Stomach smooth muscle (tissue), 2 donors: Measurements from ENCODE around the gene PIK3CG.
"Not testable (repeated sequence)": the region's sequence is repeated elsewhere in the genome, so short reads cannot be mapped to it uniquely, and the experiment has no call there.

ENCODE experiments used
- H3K27ac ChIP-seq: one replicate; pipeline ENCODE4 v1.7.0; 2013; ENCODE audit warnings: mild to moderate bottlenecking, low read length, inconsistent platforms
- H3K27me3 ChIP-seq, 2 donors: one replicate each; pipeline ENCODE4 v1.7.0; 2013; ENCODE audit warnings: low read length in 2 of 2; ENCODE audit not compliant: insufficient read depth in 2 of 2, control insufficient read depth in 1 of 2
- H3K36me3 ChIP-seq, 2 donors: one replicate each; pipeline ENCODE4 v1.7.0; 2013; ENCODE audit warnings: low read length in 2 of 2; ENCODE audit not compliant: control insufficient read depth in 2 of 2, insufficient read depth in 2 of 2
- H3K4me1 ChIP-seq: one replicate; pipeline ENCODE4 v1.7.0; 2013; ENCODE audit warnings: low read length; ENCODE audit not compliant: control insufficient read depth, insufficient read depth
- H3K4me3 ChIP-seq, 2 donors: one replicate each; pipeline ENCODE4 v1.7.0; 2013; ENCODE audit warnings: low read length in 2 of 2
- H3K9ac ChIP-seq, 2 donors: one replicate each; pipeline ENCODE4 v1.7.0; 2013; ENCODE audit warnings: low read length in 2 of 2, mild to moderate bottlenecking in 1 of 2
- H3K9me3 ChIP-seq, 2 donors: one replicate each; pipeline ENCODE4 v1.7.0; 2013; ENCODE audit warnings: low read length in 2 of 2; ENCODE audit not compliant: control insufficient read depth in 2 of 2
- donor health status: healthy.
- donor health status: Pancreatic carcinoma.

The PIK3CG gene

DNA sequence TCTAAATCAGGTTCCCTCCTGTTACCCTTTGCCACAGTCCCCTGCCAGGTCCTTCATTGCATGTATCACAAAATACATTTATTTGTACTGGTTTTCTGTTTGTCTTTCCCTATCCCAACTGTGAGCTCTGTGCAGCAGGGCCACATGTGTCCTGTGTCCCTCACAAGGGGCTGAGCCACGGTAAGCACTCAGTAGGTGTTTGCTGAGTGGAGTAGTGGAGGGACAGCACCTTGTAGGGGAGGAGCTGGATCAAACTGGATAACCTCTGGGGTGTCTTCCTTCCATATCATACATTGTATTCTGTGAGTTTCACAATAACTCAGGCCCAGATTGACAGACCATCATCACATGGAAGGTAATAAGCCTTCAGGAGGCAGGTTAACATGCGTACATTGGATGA, 25.9 kb downstream of the PIK3CG start:
- no peaks in the 10 kb centered on the region for H3K36me3 ChIP-seq
- H3K4me3 ChIP-seq: no peak overlapping the region
- H3K9ac ChIP-seq: no peak overlapping the region
- no peaks in the 10 kb centered on the region for H3K27me3 ChIP-seq
- no peaks in the 10 kb centered on the region for H3K9me3 ChIP-seq
- peaks cover 4% of the 10 kb centered on the region for H3K4me1 ChIP-seq
- no peak overlapping the region for H3K27ac ChIP-seq

DNA sequence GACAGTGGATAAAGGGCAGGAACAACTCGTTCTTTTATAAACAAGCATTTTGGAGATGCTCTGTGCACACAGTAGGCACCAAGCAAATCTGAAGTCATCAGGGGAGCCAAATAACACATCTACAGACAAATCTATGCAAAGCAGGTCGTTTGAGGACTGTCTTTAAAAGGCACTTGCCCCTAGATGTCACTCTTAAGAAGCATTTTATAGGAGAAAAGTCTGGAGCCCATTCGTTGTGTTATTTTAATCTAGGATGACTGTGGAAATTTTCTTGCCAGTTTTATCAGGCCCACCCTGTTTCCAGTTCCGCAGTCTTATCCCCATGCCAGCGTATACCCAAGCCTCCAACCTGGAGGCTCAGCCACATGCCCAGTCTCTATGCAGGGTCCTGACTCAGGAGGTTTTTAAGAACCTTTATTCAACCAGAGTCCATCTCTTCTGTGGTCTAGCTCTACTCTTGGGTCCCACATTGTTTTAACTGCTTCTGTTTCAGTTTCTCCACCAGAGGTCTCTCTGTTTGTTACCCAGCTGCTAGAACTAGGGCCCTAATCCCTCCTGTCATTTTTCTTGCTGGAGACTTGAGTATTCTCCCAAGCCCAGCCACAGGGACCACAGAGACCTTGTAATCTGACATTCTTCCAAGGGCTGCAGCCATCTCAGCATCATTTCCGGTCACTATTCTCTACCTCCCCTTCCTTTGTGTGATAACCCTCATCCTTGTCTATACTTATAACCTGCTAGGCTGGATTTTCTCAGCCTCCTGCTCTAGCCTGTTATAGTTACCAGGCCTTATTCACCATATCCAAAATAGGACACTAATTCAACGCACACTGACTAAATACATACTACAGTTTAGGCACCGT, 26.7 kb downstream of the PIK3CG start:
- H3K9me3 ChIP-seq: no peaks in the 10 kb centered on the region
- H3K4me3 ChIP-seq: no peak overlapping the region

DNA sequence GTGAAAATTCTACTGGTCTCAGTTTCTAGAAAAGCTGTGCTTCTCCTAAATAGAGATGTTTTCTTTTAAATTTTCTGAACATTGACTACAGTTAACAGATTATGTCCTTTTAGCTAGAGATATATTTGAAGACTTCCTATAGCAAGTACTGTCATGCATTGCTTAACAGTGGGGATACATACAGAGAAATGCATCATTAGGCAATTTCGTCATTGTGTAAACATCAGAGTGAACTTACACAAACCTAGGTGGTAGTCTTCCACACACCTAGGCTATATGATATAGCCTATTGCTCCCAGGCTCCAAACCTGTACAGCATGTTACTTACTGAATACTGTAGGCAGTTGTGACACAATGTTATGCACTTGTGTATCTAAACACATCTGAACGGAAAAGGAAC, 28.5 kb downstream of the PIK3CG start:
- Histone ChIP-seq H3K27me3 (no peaks in the 10 kb centered on the region), H3K9ac (no peak overlapping the region), H3K4me3 (no peak overlapping the region), H3K27ac (no peak overlapping the region), H3K4me1 (peaks cover 4% of the 10 kb centered on the region), H3K36me3 (no peaks in the 10 kb centered on the region), H3K9me3 (no peaks in the 10 kb centered on the region)

More for the DNA sequence above, 26.7 kb downstream of the PIK3CG start:
- no peak overlapping the region for H3K9ac ChIP-seq
- H3K27ac ChIP-seq: no peak overlapping the region
- H3K27me3 ChIP-seq: no peaks in the 10 kb centered on the region
- H3K4me1 ChIP-seq: peaks cover 4% of the 10 kb centered on the region
- H3K36me3 ChIP-seq: no peaks in the 10 kb centered on the region

DNA sequence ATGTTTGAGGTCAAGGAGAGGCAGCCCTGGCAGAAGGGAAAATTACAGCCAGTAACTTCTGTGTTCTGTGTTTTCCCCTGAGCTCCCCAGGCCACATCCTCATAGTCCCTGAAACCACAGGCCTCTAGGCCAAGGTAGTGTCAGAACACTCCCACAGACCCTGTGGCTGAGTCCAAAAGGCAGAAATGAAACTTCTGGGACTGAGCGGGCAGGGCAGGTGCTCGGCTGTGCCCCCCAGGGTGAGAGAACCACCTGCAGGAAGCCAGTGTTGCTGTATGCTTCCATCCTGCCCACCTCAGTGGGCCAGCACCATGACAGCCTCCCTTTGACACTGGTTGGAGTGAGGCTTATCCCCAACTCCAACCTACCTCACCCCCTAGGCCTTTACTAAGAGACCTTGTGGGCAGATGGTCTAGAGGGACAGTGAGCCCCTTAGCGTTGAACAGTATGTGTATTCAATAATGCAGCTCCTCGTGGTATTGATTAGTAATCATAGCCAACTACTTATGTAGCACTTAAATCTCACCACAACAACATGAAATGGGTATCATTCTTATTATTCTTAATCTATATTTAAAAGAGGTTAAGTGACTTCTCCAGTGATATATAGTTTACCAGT, 30.3 kb downstream of the PIK3CG start:
- Histone ChIP-seq H3K9me3 (no peaks in the 10 kb centered on the region), H3K27ac (no peak overlapping the region)

DNA sequence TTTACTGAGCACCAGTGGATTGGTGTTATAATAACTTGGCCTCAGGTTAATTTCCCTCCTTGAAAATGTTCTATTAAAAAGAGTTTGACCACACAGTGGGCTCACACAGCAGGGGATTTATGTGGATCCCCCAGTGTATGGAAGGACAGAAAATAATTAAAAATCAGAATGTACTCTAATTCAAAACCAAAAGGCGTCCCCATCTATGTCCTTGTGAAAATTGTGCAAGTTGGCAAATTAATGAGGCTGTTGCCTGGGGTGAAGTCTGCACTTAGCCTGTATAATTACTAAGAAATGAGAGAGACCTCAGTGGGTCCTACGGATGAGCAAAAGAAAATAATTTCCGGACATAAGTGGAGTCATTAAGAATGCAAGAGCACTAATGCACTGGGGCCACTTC, 31.1 kb downstream of the PIK3CG start:
- Histone ChIP-seq H3K9ac (no peak overlapping the region), H3K9me3 (no peaks in the 10 kb centered on the region), H3K4me1 (peaks cover 4% of the 10 kb centered on the region), H3K27me3 (no peaks in the 10 kb centered on the region), H3K27ac (no peak overlapping the region), H3K36me3 (no peaks in the 10 kb centered on the region), H3K4me3 (no peak overlapping the region)

More for the DNA sequence above, 30.3 kb downstream of the PIK3CG start:
- H3K36me3 ChIP-seq: no peaks in the 10 kb centered on the region
- no peak overlapping the region for H3K9ac ChIP-seq
- H3K4me1 ChIP-seq: peaks cover 4% of the 10 kb centered on the region
- no peaks in the 10 kb centered on the region for H3K27me3 ChIP-seq
- H3K4me3 ChIP-seq: no peak overlapping the region

DNA sequence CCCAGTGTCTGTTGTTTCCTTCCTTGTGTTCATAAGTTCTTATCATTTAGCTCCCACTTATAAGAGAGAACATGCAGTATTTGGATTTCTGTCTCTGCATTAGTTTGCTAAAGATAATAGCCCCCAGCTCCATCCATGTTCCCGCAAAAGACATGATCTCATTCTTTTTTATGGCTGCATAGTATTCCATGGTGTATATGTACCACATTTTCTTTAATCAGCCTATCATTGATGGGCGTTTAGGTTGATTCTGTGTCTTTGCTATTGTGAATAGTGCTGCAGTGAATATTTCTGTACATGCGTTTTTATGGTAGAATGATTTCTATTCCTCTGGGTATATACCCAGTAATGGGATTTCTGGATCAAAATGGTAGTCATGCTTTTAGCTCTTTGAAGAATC, 32.5 kb downstream of the PIK3CG start:
- H3K9me3 ChIP-seq, H3K27me3 ChIP-seq, H3K4me1 ChIP-seq, H3K27ac ChIP-seq, H3K4me3 ChIP-seq, H3K36me3 ChIP-seq, H3K9ac ChIP-seq: not testable (repeated sequence)

DNA sequence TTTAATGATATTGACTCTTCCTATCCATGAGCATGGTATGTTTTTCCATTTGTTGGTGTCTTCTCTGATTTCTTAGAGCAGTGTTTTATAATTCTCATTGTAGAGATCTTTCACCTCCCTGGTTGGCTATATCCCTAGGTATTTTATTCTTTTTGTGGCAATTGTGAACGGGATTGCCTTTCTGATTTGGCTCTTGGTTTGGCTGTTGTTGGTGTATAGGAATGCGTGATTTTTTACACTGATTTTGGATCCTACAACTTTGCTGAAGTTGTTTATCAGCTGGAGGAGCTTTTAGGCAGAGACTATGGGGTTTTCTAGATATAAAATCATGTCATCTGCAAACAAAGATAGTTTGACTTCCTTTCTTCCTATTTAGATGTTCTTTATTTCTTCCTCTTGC, 33.9 kb downstream of the PIK3CG start:
- H3K9me3 ChIP-seq, H3K9ac ChIP-seq, H3K4me1 ChIP-seq, H3K4me3 ChIP-seq, H3K27ac ChIP-seq, H3K36me3 ChIP-seq, H3K27me3 ChIP-seq: not testable (repeated sequence)

DNA sequence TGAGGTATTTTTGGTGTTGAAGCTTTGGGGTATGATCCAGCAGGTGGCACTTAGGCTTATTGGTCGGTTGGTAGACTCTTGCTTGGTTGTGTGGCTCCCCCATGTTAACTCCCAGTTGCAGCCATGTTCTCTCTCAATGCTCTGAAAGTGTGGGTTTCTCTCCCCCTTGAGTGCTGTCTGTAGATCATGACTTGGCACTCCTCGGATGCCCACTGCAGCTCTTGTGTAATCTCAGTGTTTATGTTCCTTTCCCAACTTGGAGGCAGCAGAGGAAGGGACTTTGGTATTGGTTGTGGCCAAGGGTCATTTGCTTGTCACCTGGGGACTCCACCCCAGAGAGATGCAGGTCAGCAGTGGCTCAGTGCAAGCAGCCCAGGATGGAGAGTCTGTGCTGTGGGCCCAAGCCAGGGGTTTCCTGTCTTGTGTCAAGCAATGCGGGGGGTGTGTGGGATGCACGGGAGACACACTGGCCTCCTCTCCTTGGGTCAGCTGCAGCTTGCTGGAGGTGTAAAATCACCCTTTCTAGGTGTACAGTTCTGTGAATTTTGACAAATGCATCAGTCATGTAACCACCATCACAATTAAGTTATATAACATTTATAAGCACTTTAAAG, 36.9 kb downstream of the PIK3CG start:
- Histone ChIP-seq H3K9ac (no peak overlapping the region), H3K4me3 (no peak overlapping the region), H3K9me3 (no peaks in the 10 kb centered on the region), H3K36me3 (no peaks in the 10 kb centered on the region), H3K4me1 (no peaks in the 10 kb centered on the region), H3K27me3 (no peaks in the 10 kb centered on the region), H3K27ac (no peak overlapping the region)

DNA sequence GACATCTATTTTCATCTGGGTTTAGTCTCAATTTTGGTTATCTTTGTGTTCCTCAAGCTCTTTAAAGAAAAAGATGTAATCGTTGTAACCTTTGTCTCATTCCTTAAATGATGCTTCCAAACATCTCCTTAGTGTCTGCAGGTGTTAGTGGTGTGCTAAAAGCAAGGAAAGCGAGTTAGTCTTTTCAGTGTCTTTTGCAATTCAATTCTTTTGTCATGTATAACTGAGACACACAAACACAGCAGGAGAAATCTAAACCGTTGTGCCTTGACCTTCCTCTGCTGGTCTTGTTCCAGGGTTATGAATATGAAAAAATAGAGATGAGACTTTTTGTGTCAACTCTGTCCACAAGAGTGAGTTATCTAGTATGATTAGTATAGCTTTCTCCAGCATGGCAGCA, 40.7 kb downstream of the PIK3CG start:
- no peaks in the 10 kb centered on the region for H3K4me1 ChIP-seq
- no peaks in the 10 kb centered on the region for H3K27me3 ChIP-seq
- no peaks in the 10 kb centered on the region for H3K36me3 ChIP-seq
- no peaks in the 10 kb centered on the region for H3K9me3 ChIP-seq
- no peak overlapping the region for H3K9ac ChIP-seq
- no peak overlapping the region for H3K27ac ChIP-seq
- H3K4me3 ChIP-seq: no peak overlapping the region

DNA sequence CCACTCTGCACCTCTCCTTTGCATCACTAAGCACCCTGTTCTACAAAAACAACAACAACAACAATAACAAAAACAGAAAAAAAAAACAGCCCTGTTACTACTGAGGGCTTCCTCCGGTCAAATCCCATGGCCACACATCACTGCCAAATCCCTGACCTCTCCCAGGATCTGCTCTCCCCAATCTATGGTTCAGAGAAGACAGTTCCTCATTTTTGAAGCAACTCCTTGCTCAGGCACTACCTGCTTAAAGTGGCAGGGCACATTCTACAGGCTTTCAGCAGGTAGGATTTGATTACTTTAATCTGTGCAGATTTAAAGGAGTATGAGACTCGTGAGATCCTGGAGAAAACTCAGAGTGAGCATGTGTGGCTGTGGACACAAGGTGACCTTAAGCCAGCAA, 46.9 kb downstream of the PIK3CG start:
- no peak overlapping the region for H3K27ac ChIP-seq
- no peaks in the 10 kb centered on the region for H3K4me1 ChIP-seq
- no peak overlapping the region for H3K9ac ChIP-seq
- no peaks in the 10 kb centered on the region for H3K9me3 ChIP-seq
- no peaks in the 10 kb centered on the region for H3K27me3 ChIP-seq
- H3K36me3 ChIP-seq: no peaks in the 10 kb centered on the region
- H3K4me3 ChIP-seq: no peak overlapping the region
